ENCODE data around the gene LZIC. TPM values are rescaled to one million over a fixed set of nuclear protein-coding genes. Genes with fewer than 3 reads are reported as not detected.

LZIC gene
- total and polyA plus RNA-seq, 2 of the 13 experiments (the other 11 are each of a cell fraction or from before 2014, with no cell fraction given) = 25.2 to 71.8 TPM

- TF ChIP-seq ARID4A (CRISPR knock-in tag; IDR thresholded peaks at IDR 0.05; ENCODE audit: borderline replicate concordance) (peak; percentile 61; the same call in 1 of the 2 replicates), ZNF790 (CRISPR knock-in tag; IDR thresholded peaks at IDR 0.05; ENCODE audit: borderline replicate concordance) (no peak), ZNF407 (CRISPR knock-in tag; IDR thresholded peaks at IDR 0.05; ENCODE audit: not compliant biosample characterization) (no peak), ZNF567 (CRISPR knock-in tag; IDR thresholded peaks at IDR 0.05; ENCODE audit: borderline replicate concordance) (no peak), ZNF746 (CRISPR knock-in tag; IDR thresholded peaks at IDR 0.05) (no peak), SATB2 (CRISPR knock-in tag; IDR thresholded peaks at IDR 0.05) (no peak), MEIS1 (CRISPR knock-in tag; IDR thresholded peaks at IDR 0.05; ENCODE audit: borderline replicate concordance) (no peak), ZNF619 (CRISPR knock-in tag; IDR thresholded peaks at IDR 0.05) (no peak), YEATS4 (CRISPR knock-in tag; IDR thresholded peaks at IDR 0.05; ENCODE audit: borderline replicate concordance) (no peak), PCBP1 (IDR thresholded peaks at IDR 0.05; ENCODE audit: borderline replicate concordance, low read depth, low read length) (no peak), HOXD1 (CRISPR knock-in tag; IDR thresholded peaks at IDR 0.05) (no peak), ZNF101 (CRISPR knock-in tag; IDR thresholded peaks at IDR 0.05; ENCODE audit: borderline replicate concordance, low read depth) (no peak), TEAD2 (CRISPR knock-in tag; IDR thresholded peaks at IDR 0.05) (no peak), ZBTB1 (CRISPR knock-in tag; IDR thresholded peaks at IDR 0.05; ENCODE audit: borderline replicate concordance) (no peak), RFX5 (IDR thresholded peaks at IDR 0.05; ENCODE audit: low read depth, low read length) (no peak), SRSF4 (IDR thresholded peaks at IDR 0.05; ENCODE audit: low read depth, low read length, poor library complexity, severe bottlenecking) (no peak)
These were observed 42.8 kb downstream of the LZIC start (continued) for GRCh38 chr1:9900142-9901043.
